ENCODE measurements around the gene OR2AT4.
"Not testable (repeated sequence)": the region's sequence is repeated elsewhere in the genome, so short reads cannot be mapped to it uniquely, and the experiment has no call there.

The OR2AT4 gene

DNA sequence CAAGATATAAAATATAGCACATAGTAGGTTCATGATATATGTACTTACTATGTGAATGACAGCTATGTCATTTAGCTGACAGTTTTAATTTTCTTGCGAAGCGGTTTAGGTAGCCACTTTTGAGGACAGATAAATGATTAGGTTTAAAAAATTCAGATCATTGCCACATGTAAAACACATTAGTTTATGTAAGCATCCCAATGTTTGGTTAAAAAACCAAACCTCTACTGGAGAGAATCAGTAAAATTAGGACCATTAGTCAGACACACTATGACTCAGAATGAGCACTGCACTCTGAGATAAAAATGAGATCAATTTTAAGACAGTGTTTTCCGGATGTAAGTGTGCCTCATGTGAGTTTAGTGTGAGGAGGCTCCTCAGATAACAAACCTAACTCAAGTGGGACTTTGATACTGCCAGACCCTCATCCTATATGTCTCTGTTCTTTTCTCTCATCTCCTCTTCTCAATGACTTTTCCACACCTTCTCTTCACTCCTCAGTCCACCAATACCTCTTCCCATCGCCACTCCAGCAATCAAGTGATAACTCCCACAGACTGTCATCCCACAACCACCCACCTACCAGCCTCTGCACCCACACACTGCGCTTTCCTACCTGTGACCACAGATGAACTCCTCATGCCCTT is 6.8 kb upstream of the OR2AT4 start:
- DNase-seq (ENCODE audit: low read depth in 2 of 2) = no peak

GRCh38 chr11:75101424-75102128 is 4.9 kb upstream of the OR2AT4 start:
- DNase-seq (ENCODE audit: low read depth in 2 of 2) = no peak

GRCh38 chr11:75100314-75100713 is 3.6 kb upstream of the OR2AT4 start:
- DNase-seq (ENCODE audit: low read depth in 2 of 2) = no peak

GRCh38 chr11:75099635-75100034 is 3.0 kb upstream of the OR2AT4 start:
- no peak for DNase-seq (ENCODE audit: low read depth in 2 of 2)

GRCh38 chr11:75098835-75099439 is 2.3 kb upstream of the OR2AT4 start:
- not testable (repeated sequence) for DNase-seq (ENCODE audit: low read depth in 2 of 2)

- DNase-seq (ENCODE audit: low read depth in 2 of 2) = not testable (repeated sequence)
Measured at GRCh38 chr11:75098181-75098580, 1.5 kb upstream of the OR2AT4 start.

DNA sequence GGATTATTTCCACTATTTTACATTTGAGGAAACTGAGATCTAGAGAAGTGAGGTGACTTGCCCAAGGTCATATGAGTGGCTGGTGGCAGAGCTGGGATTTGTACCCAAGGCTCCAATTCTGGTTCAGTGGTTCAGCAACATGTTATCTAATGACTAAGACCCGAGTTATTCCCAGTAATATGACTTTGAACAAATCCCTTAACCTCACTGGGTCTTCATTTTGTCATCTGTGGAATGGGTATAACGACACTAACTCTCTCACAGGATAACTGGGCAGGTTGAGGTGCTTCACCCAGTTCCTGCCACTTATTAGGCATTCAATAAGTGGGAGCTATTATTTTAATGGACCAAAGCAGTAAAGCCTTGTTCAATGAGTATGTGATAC is 489 bp upstream of the OR2AT4 start:
- DNase-seq (ENCODE audit: low read depth in 2 of 2) = no peak

- DNase-seq (ENCODE audit: low read depth in 2 of 2) = not testable (repeated sequence)
Measured at GRCh38 chr11:75094382-75094781, 2.3 kb downstream of the OR2AT4 start.

DNA sequence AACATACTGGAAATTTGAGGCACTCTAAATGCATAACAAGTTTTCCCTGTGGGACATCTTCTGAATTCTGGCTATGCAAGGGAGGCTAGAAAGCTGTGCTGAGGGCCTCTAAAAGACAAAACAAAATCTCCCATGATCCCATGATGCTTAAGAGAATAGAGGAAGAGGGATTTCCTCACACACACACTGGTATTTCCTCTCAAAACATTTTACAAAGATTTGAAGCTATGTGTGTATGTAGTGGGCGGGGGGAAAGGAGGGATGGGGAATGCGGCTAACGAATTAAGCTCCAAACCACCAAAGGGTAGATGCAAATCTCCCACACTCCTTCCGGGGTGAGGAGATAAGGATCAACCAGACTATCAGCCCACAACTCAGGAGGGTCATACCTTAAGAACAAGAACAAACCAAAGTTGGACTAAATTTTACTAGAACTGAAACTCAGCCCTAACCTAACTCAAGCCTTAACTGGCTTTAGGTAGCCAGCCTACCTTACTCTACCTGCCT is 6.0 kb downstream of the OR2AT4 start:
- no peak for DNase-seq (ENCODE audit: low read depth in 2 of 2)

GRCh38 chr11:75087319-75088305 is 9.1 kb downstream of the OR2AT4 start:
- DNase-seq (ENCODE audit: low read depth in 2 of 2) = no peak

DNA sequence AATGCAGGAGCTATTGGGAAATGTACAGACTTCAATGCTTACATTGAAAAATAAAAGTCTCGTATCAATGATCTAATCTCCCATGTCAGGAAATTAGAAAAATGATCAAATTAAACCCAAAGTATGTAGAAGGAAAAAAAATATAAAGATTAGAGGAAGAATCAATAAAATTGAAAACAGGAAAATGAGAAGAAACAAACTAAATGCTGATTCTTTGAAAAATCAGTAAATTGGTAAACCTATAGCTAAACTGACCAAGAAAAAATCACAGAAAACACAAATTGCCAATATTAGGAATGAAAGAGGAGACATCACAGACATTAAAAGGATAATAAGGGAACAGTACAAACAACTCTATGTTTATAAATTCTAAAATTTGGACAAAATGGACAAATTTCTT is 11.8 kb downstream of the OR2AT4 start:
- no peak for DNase-seq (ENCODE audit: low read depth in 2 of 2)

DNA sequence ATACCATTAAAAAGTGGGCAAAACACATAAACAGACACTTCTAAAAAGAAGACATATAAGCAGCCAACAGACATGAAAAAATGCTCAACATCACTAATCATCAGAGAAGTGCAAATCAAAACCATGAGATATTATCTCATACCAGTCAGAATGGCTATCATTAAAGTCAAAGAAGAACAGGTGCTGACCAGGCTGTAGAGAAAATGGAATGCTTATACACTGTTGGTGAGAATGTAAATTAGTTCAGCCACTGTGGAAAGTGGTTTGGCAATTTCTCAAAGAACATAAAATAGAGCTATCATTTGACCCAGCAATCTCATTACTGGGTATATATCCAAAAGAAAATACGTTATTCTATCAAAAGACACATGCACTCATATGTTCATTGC is 13.5 kb downstream of the OR2AT4 start:
- DNase-seq (ENCODE audit: low read depth in 2 of 2) = no peak

DNA sequence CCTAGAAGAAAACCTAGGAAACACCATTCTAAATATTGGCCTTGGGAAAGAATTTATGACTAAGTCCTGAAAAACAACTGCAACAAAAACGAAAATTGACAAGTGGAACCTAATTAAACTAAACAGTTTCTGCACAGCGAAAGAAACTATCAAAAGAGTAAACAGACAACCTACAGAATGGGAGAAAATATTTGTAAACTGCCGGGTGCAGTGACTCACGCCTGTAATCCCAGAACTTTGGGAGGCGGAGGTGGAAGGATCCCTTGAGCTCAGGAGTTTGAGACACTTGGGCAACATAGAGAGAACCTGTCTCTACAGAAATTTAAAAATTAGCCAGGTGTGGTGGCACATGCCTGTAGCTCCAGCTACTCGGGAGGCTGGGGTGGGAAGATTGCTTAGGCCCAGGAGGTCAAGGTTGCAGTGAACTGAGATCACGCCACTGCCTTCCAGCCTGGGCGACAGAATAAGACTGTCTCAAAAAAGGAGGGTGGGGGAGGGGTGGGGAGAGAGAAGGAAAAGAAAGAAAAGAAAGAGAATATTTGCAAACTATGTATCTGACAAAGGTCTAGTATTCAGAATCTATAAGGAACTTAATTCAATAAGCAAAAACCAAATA is 14.0 kb downstream of the OR2AT4 start:
- DNase-seq (ENCODE audit: low read depth in 2 of 2) = no peak

- no peak for DNase-seq (ENCODE audit: low read depth in 2 of 2)
Measured at GRCh38 chr11:75079546-75079945, 17.1 kb downstream of the OR2AT4 start.

- no peak for DNase-seq (ENCODE audit: low read depth in 2 of 2)
Measured at GRCh38 chr11:75078233-75078632, 18.4 kb downstream of the OR2AT4 start.

DNA sequence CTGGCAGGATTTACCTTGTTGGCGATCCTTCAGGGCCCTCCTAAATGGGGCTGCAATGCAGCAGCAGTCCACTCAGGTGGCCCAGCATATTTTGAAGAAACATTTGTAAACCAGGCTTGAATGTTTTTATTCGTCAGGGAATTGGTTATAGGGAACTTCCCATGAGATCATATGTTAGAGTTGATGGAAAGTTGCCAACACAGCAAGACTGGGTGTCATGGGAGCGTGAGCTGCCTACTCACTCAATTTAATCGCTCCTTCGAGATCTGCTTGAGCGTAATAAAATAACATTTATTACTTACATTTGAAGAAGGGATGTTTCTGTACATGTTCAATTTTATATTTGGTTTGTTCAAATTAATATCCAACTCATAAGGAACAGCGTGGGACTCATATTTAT is 19.4 kb downstream of the OR2AT4 start:
- DNase-seq (ENCODE audit: low read depth in 2 of 2) = no peak

GRCh38 chr11:75076671-75077070 is 20.0 kb downstream of the OR2AT4 start:
- no peak for DNase-seq (ENCODE audit: low read depth in 2 of 2)

GRCh38 chr11:75073459-75074190 is 23.1 kb downstream of the OR2AT4 start:
- DNase-seq (ENCODE audit: low read depth in 2 of 2) = no peak

GRCh38 chr11:75072582-75072981 is 24.1 kb downstream of the OR2AT4 start:
- no peak for DNase-seq (ENCODE audit: low read depth in 2 of 2)

DNA sequence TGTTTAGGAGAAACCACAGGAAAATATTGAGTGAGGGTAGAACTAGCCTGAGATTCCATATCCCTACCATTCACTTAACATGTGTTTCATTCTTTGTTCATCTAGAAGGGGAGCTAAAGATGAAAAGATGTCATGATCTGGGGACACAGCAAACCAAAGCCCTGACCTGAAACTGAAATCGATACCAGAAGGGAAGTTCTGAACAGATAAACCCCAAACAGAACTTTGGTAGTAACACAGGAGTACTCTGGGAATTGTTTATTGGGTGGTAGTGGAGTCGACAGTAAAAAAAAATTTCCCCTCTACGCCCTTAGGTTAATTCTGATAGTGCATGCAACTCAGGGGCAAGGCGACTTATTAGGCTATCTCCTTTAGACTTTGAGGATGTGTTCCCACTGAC is 27.2 kb downstream of the OR2AT4 start:
- DNase-seq (ENCODE audit: low read depth in 2 of 2) = no peak

GRCh38 chr11:75068993-75069392 is 27.7 kb downstream of the OR2AT4 start:
- no peak for DNase-seq (ENCODE audit: low read depth in 2 of 2)
